Ramos (cell line): ENCODE data around the gene DMTF1.
"Not testable (repeated sequence)": the region's sequence is repeated elsewhere in the genome, so short reads cannot be mapped to it uniquely, and the experiment has no call there.

Experiments
- in situ Hi-C: fragments of 300-500 bp; cut with MboI; formaldehyde crosslinking; loops from one replicate; pipeline ENCODE4 v1.14.3; 2022; ENCODE audit warnings: low sequenced_read_pairs; ENCODE audit not compliant: unreplicated experiment

Gene DMTF1

GRCh38 chr7:87190783-87191182, 38.5 kb downstream of the DMTF1 start:
- in situ Hi-C loops = no loop called here

GRCh38 chr7:87192784-87193487, 40.7 kb downstream of the DMTF1 start:
- in situ Hi-C loops = no loop called here

GRCh38 chr7:87193912-87194311, 41.7 kb downstream of the DMTF1 start:
- in situ Hi-C loops = no loop called here

- in situ Hi-C loops = no loop called here
Observed at GRCh38 chr7:87199241-87199640, 47.0 kb downstream of the DMTF1 start.

GRCh38 chr7:87199700-87200450, 47.6 kb downstream of the DMTF1 start:
- in situ Hi-C loops = no loop called here

GRCh38 chr7:87202208-87202607, 50.0 kb downstream of the DMTF1 start:
- in situ Hi-C loops = no loop called here

- in situ Hi-C loops = no loop called here
Observed at GRCh38 chr7:87202705-87203104, 50.5 kb downstream of the DMTF1 start.

- in situ Hi-C loops = not testable (repeated sequence)
Observed at GRCh38 chr7:87203929-87204328, 51.7 kb downstream of the DMTF1 start.

- in situ Hi-C loops = no loop called here
Observed at GRCh38 chr7:87204933-87205332, 52.7 kb downstream of the DMTF1 start.

- in situ Hi-C loops = not testable (repeated sequence)
Observed at GRCh38 chr7:87205701-87206100, 53.4 kb downstream of the DMTF1 start.

- in situ Hi-C loops = no loop called here
Observed at GRCh38 chr7:87206361-87206760, 54.1 kb downstream of the DMTF1 start.

GRCh38 chr7:87209295-87209924, 57.2 kb downstream of the DMTF1 start:
- in situ Hi-C loops = no loop called here

- in situ Hi-C loops = no loop called here
Observed at GRCh38 chr7:87210506-87210905, 58.3 kb downstream of the DMTF1 start.

- in situ Hi-C loops = no loop called here
Observed at GRCh38 chr7:87212498-87212897, 60.2 kb downstream of the DMTF1 start.

GRCh38 chr7:87213252-87213651, 61.0 kb downstream of the DMTF1 start:
- in situ Hi-C loops = no loop called here

GRCh38 chr7:87213811-87214210, 61.6 kb downstream of the DMTF1 start:
- in situ Hi-C loops = no loop called here

- in situ Hi-C loops = no loop called here
Observed at GRCh38 chr7:87215046-87215445, 62.8 kb downstream of the DMTF1 start.

GRCh38 chr7:87216701-87217508, 64.7 kb downstream of the DMTF1 start:
- in situ Hi-C loops = no loop called here

- in situ Hi-C loops = no loop called here
Observed at GRCh38 chr7:87217983-87218653, 65.9 kb downstream of the DMTF1 start.
